Hematopoietic multipotent progenitor cell treated with erythropoietin and hydrocortisone succinate and interleukin-3 and kit ligand, for 8 days (in vitro differentiated cells): ENCODE measurements around the gene BACH2.
"Not testable (repeated sequence)": the region's sequence is repeated elsewhere in the genome, so short reads cannot be mapped to it uniquely, and the experiment has no call there.

ENCODE experiments used
- DNase-seq: peaks from one replicate; pipeline ENCODE4 v3.0.0-alpha.2; 2015

The BACH2 gene

GRCh38 chr6:90179190-90180169 lies 117.2 kb downstream of the BACH2 start:
- peak; percentile 62 for DNase-seq

- no peak for DNase-seq
Observed at GRCh38 chr6:90178384-90178855, 118.2 kb downstream of the BACH2 start.

DNA sequence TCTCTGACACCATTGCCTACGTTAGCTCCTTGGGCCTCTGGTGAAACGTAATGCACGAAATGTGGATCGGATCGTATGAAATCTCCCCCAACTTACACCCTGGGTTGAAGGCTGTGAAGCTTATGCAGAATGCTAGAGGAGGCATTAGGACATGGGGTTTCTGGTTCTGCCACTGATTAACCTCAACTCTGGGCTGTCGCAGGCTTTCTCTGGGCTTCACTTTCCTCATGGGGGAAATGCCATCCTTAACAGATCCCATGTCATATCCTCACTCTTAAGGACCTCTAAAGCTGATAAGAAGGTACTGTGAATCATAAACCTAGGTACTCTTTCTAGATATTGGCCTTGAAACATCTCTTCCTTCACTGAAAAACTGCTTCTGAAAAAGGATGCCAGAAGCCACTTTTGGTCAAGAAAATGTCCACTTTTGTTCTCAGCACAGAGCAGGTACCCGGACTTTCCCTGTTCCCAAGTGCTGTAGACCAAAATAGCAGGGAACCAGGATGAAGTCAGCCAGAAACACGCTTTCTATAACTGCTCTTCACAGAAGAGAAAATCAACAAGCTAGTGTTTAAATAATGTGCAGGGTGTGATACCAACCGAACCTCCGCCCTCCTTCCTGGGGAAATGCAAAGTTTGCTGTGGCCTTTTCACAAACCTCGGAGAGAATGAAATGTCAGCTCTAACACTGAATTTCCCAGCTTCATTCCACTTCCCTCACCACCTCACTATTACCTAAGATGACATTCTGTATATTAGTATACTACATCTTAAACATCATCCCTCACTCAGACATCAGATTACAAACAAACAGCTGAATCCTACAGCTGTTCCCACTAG lies 118.9 kb downstream of the BACH2 start:
- DNase-seq = no peak

- DNase-seq = no peak
Observed at GRCh38 chr6:90175627-90176538, 120.8 kb downstream of the BACH2 start.

DNA sequence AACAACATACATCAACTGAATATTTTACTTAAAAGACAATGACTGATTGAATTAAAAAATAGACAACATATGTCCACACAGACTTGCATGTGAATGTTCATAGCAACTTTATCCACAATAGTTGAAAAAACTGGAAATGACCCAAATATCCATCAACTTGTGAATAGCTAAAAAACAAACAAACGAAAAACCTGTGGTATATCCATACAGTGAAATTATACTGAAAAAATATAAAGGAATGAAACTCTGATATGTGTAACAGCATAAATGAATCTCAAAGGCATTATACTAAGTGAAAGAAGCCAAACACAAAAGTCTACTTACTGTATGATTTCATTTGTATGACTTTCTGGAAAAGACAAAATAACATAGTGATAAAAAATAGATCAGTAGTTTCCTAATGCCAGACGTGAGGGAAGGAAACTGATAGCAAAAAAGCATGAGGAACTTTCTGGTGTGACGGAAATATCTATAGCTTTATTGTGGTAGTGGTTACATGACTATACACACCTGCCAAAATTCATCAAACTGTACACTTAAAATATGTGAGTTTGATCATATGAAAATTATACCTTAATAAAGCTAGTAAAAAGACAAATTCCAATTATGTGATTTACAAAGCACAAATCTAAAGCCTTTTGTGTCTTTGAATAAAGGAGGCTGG lies 123.2 kb downstream of the BACH2 start:
- no peak for DNase-seq

GRCh38 chr6:90170601-90171000 lies 126.0 kb downstream of the BACH2 start:
- no peak for DNase-seq

DNA sequence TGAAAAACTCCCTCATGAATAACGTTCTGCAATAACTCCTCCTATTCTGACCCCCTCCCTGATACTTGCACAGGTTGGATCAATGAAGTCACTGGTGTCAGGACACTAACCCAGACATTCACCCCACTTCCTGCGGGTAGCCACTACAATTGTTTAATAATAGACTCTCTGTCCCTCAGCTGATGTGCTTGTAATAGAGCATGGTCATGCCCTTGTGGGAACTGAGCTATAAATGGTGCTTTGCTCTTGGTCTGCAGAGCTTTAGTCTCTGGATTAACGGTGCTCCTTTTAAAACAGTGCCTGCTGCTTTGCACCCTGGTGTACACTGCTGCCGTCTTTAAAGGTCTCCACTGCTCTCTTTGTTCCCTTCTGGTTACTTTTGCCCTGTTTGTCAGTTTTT lies 127.3 kb downstream of the BACH2 start:
- no peak for DNase-seq

GRCh38 chr6:90168693-90169131 lies 127.9 kb downstream of the BACH2 start:
- DNase-seq = no peak

DNA sequence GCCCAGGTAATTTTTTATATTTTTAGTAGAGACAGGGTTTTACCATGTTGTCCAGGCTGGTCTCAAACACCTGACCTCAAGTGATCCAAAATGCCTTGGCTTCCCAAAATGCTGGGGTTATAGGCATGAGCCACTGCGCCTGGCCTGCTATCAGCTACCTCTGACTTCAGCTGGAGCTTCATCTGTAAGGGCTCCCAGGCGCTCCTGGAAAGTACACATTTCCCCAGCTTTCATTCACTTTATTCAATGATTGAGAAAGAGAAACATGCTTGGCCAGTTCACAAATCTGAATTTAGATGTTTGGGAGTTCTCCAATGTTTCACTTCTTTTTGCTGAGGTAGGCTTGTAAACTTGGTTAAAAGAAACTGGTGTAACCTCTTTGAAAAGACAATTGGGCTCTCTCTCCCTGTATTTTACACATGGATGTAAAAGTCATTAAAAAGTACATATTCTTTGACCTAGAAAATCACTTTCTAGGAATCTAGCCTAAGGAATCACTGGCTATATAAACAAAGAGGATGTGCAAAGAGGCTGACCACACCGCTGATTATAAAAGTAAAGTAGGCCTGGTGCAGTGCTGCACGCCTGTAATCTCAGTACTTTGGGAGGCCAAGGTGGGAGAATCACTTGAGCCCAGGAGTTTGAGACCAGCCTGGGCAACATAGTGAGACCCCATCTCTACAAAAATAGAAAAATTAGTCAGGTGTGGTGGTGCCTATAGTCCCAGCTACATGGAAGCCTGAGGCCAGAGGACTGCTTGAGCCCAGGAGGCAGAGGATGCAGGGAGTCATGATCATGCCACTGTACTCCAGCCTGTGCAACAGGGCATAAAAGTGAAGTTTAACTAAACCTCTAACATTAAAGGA lies 128.9 kb downstream of the BACH2 start:
- DNase-seq = no peak

- DNase-seq = not testable (repeated sequence)
Observed at GRCh38 chr6:90166155-90166924, 130.3 kb downstream of the BACH2 start.

- DNase-seq = peak; percentile 74
Observed at GRCh38 chr6:90162648-90163387, 133.8 kb downstream of the BACH2 start.

- peak; percentile 88 for DNase-seq
Observed at GRCh38 chr6:90160013-90160412, 136.6 kb downstream of the BACH2 start.

- DNase-seq = no peak
Observed at GRCh38 chr6:90159452-90159851, 137.2 kb downstream of the BACH2 start.

DNA sequence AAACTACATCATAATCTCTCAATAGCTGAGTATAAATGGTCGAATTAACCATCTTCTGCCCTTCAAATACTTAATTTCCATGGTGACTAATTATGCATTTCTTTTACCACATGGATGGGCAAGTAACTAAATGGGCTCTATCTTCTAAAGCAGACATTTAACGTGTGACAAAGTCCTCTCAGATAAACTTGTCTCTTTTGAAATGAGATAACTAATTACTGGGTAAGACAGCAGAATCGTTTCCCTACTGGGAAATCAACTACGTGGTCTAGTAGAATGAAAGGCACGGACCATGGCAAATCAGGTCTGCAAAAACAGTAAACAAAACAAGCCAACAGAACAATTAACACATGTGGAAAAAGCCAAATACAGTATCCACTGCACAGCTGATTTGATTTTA lies 137.7 kb downstream of the BACH2 start:
- DNase-seq = peak; percentile 92

DNA sequence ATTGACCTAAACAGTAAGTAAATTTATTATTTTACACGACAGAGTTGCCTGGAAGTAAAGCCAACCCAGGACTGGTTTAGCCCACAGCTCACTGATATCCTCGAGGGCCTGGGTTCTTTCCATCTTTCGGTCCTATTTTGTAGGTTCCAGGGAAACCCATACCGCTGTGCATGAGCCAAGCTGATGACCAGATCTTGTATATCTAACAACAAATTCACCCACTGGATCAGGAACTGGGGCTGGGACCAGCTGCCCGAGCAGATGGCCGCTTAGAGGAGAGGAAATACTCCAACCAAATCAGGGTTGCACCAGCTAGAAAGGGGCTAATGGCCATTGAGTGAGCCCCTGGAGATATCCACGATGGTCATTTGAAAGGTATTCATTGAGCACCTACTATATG lies 139.2 kb downstream of the BACH2 start:
- no peak for DNase-seq

DNA sequence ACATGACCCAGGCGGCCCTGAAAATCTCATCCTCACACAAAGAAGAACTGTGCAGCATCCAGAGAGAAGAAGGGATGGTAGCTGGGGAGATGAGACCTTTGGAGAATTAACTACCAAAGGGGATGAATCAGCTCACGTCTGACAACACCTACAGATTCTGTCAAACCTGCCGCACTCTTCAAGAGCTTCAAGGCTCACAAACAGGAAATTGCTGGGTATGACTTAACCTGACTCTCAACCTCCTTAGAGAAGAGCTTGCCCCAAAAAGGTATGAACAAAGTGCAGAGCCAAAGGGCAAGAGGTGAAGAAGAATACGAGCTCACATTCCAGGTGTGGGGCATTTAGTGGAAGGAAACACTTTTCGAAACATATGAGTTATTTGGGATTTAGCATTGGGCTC lies 139.8 kb downstream of the BACH2 start:
- no peak for DNase-seq

DNA sequence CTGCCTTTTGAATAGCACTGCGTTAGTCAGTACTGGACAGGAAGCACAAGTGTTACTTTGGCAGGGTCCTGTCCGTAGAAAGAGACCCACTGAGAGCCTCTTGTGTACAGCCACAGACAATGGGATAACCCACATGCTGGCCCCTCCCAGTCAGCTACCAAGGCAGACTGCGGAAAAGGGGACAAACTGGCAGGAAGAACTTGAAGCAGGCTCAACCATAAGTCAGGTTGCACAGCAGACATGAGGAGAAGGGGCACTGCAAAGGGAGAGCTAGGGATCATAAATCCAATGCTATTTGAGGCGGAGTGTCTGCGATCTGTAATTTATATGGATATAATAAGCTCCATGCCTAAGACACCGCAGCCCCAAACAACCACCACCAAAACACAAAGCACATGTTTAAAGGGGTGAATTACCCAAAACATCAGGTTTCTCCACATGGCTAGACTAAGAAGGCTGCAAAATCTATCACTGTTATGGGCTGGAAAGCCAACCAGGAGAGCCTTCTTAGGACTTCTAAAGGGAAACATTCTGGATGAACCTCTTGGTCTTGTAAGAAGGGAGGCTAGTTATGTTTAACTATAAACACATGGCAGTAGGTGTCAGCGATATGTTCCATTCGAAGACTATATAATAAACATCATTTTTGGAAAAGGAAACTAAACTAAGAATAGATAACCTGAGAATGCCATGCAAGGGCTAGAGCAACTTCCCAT lies 141.7 kb downstream of the BACH2 start:
- no peak for DNase-seq

- no peak for DNase-seq
Observed at GRCh38 chr6:90151576-90152422, 144.8 kb downstream of the BACH2 start.
